Measurements from ENCODE around the gene SMYD3.

Gene SMYD3

DNA sequence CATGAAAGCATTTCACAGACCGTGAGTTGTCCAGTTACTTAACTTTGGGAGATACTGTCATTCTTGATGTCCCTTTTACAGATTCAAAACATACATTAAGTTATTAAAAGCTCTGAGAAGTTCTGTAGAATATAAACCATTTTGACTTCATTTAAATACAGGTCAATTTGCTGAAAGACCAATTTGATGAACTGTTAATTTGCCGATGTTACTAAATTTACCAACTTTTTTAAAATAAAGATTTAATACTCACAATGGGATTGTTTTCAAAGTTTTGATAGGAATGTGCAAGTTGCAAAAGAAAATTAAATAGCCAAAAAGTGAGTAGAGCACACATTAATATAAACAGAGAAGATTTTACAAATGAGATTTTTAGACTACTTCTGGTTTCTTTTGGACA is 666.1 kb downstream of the SMYD3 start:
- H3K27ac Mint-ChIP-seq: no peak overlapping the region
- no peaks in the 10 kb centered on the region for H3K9me3 Mint-ChIP-seq
- H3K27me3 Mint-ChIP-seq (ENCODE audit: low read depth, poor library complexity): no peaks in the 10 kb centered on the region
- TF ChIP-seq, protein P1, sequence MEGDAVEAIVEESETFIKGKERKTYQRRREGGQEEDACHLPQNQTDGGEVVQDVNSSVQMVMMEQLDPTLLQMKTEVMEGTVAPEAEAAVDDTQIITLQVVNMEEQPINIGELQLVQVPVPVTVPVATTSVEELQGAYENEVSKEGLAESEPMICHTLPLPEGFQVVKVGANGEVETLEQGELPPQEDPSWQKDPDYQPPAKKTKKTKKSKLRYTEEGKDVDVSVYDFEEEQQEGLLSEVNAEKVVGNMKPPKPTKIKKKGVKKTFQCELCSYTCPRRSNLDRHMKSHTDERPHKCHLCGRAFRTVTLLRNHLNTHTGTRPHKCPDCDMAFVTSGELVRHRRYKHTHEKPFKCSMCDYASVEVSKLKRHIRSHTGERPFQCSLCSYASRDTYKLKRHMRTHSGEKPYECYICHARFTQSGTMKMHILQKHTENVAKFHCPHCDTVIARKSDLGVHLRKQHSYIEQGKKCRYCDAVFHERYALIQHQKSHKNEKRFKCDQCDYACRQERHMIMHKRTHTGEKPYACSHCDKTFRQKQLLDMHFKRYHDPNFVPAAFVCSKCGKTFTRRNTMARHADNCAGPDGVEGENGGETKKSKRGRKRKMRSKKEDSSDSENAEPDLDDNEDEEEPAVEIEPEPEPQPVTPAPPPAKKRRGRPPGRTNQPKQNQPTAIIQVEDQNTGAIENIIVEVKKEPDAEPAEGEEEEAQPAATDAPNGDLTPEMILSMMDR (IDR thresholded peaks at IDR 0.05): no peak
- H3K4me1 Mint-ChIP-seq: peaks cover 30% of the 10 kb centered on the region
- no peak for DNase-seq
- no peak overlapping the region for H3K4me3 Mint-ChIP-seq
- no peaks in the 10 kb centered on the region for H3K36me3 Mint-ChIP-seq (ENCODE audit: low read depth)

DNA sequence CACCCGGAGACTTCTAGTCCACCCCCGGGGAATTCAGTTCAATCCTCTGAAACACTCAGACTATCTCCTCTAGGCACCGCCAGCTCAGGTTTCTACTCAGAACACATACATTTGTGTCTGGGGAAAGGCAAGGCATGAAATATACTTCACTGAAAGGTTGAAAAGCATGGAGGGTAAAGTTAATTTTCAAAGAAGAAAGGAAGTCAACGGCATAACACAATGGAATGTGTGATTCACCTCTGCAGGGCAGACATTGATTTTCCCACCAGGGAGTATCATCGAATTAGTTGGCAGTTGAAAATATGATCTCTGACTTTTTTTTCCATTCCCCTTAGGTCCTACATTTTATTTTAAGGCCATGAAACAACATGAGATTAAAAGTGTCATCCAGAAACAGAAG is 669.4 kb downstream of the SMYD3 start:
- Mint-ChIP-seq H3K27ac (peak overlapping the region; percentile 90), H3K27me3 (ENCODE audit: low read depth, poor library complexity) (no peaks in the 10 kb centered on the region)

DNA sequence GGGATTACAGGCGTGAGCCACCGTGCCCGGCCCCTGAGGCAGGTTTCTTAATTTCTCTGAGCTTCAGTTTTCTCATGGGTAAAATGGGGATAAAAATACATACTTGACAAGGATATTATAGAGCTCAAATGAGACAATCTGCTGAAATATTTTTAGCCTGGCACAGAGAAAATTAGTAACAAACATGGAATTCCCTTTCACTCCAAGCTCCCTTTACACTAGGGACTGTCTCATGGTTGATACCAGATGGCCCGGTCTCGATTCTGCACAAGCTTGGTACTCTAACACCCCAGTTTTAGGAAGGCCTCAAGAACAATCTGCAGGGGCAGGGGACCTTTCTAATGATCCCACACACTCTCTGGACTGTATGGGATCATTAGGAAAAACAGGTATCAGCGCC is 671.7 kb downstream of the SMYD3 start:
- H3K4me1 Mint-ChIP-seq: peaks cover 30% of the 10 kb centered on the region
- no peaks in the 10 kb centered on the region for H3K27me3 Mint-ChIP-seq (ENCODE audit: low read depth, poor library complexity)
- TF ChIP-seq, protein P1 (IDR thresholded peaks at IDR 0.05): no peak
- DNase-seq: no peak
- no peak overlapping the region for H3K4me3 Mint-ChIP-seq
- H3K9me3 Mint-ChIP-seq: peaks cover 4% of the 10 kb centered on the region
- H3K27ac Mint-ChIP-seq: no peak overlapping the region
- peaks cover 6% of the 10 kb centered on the region for H3K36me3 Mint-ChIP-seq (ENCODE audit: low read depth)

More for the DNA sequence above, 669.4 kb downstream of the SMYD3 start:
- no peak overlapping the region for H3K4me3 Mint-ChIP-seq
- H3K36me3 Mint-ChIP-seq (ENCODE audit: low read depth): no peaks in the 10 kb centered on the region
- no peaks in the 10 kb centered on the region for H3K9me3 Mint-ChIP-seq
- peaks cover 30% of the 10 kb centered on the region for H3K4me1 Mint-ChIP-seq
- TF ChIP-seq, protein P1 (IDR thresholded peaks at IDR 0.05): no peak
- no peak for DNase-seq

DNA sequence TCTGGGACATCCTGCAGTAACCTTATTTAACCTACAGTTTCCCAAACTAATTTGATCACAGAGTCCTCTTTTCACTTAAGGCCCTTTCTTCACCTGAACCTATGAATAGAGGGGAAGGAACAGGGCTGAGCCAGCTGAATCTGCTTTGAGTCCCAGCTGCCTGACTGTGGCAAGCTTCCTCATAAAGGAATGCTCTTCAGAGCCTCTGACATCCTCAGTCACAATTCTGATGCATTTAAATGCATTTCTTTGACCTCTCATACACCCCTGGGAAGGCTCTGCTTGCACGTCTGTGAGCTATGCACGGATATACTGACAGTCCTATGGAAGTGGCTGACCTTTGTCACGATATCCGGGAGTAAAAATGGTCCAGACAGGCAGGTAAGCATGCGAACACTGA is 673.1 kb downstream of the SMYD3 start:
- Mint-ChIP-seq H3K27me3 (ENCODE audit: low read depth, poor library complexity) (no peaks in the 10 kb centered on the region), H3K27ac (no peak overlapping the region), H3K4me1 (peaks cover 24% of the 10 kb centered on the region), H3K36me3 (ENCODE audit: low read depth) (peaks cover 11% of the 10 kb centered on the region), H3K4me3 (no peak overlapping the region), H3K9me3 (peaks cover 8% of the 10 kb centered on the region)
- TF ChIP-seq, protein P1 (IDR thresholded peaks at IDR 0.05): no peak
- DNase-seq: no peak

DNA sequence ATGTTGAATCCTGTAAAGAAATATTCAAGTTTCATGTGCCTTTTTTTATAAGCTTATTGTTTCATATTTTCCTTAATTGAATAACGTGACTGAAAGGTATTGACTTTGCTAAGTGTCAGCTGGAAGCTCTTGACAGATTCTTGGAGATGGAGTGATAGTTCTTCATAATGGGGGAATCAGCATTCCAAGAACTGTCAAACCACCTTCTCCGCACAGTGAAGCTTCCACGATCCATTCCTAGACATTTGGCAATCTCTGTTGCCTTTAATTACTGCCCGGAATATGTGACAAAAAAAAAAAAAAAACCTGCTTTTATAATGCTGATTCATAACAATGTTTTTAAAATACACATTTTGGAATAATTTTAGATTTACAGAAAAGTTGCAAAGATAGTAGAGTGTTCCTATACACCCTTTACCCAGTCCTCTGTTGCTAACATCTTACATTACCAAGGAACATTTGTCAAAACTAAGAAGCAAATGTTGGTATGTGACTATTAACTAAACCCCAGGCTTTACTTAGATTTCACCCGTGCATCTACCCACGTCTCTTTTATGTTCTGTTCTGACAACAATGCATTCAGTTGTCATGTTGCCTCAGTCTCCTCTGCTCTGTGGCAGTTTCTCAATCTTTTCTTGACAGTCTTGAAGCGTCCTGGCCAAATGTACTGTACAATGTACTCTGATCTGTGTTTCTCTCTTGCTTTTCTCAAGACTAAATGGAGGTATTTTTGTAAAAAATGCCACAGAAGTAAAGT is 674.1 kb downstream of the SMYD3 start:
- H3K4me3 Mint-ChIP-seq: no peak overlapping the region
- H3K36me3 Mint-ChIP-seq (ENCODE audit: low read depth): peaks cover 11% of the 10 kb centered on the region
- TF ChIP-seq, protein P1 (IDR thresholded peaks at IDR 0.05): no peak
- H3K4me1 Mint-ChIP-seq: peaks cover 14% of the 10 kb centered on the region
- no peak overlapping the region for H3K27ac Mint-ChIP-seq
- no peak for DNase-seq
- H3K9me3 Mint-ChIP-seq: peaks cover 8% of the 10 kb centered on the region
- H3K27me3 Mint-ChIP-seq (ENCODE audit: low read depth, poor library complexity): no peaks in the 10 kb centered on the region

DNA sequence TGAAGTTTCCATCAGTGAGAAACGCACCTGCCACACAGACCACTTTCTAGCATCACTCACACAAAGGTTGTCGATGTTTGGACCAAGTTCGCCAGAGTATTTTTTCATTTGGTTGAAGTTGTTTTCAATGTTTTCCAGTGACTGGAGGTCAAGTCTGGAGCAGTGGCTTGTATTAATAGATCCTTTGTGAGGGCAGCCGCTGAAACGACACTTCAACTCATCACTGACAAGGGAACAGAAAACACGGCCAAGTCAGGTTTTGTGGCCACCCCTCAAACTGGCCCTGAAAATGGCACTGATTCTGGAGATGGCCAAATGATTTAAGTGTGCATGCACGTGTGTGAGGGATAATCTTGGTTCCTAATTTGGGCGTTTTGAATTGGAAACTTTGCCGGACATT is 675.6 kb downstream of the SMYD3 start:
- Mint-ChIP-seq H3K27me3 (ENCODE audit: low read depth, poor library complexity) (peaks cover 4% of the 10 kb centered on the region), H3K4me3 (no peak overlapping the region), H3K4me1 (peaks cover 12% of the 10 kb centered on the region), H3K36me3 (ENCODE audit: low read depth) (peaks cover 11% of the 10 kb centered on the region), H3K27ac (no peak overlapping the region), H3K9me3 (peaks cover 10% of the 10 kb centered on the region)
- DNase-seq: no peak
- TF ChIP-seq, protein P1 (IDR thresholded peaks at IDR 0.05): no peak

Measured in nephron progenitor cell (in vitro differentiated cells).